ENCODE measurements around the gene MRC2.
A peak's percentile ranks its signal among the peaks of the same experiment; 100 is the strongest.

MRC2 gene

GRCh38 chr17:62621223-62621622 is 6.2 kb upstream of the MRC2 start:
- no peak for TF ChIP-seq CTCF (IDR thresholded peaks at IDR 0.05; ENCODE audit: extremely low read depth, insufficient read depth, missing control alignments)
- no peak for DNase-seq (ENCODE audit: low spot score)
- in situ Hi-C loops (cut with MboI; ENCODE audit: low pct_unique_long_range_greater_than_20kb, low sequenced_read_pairs, unreplicated experiment), result no loop called here

DNA sequence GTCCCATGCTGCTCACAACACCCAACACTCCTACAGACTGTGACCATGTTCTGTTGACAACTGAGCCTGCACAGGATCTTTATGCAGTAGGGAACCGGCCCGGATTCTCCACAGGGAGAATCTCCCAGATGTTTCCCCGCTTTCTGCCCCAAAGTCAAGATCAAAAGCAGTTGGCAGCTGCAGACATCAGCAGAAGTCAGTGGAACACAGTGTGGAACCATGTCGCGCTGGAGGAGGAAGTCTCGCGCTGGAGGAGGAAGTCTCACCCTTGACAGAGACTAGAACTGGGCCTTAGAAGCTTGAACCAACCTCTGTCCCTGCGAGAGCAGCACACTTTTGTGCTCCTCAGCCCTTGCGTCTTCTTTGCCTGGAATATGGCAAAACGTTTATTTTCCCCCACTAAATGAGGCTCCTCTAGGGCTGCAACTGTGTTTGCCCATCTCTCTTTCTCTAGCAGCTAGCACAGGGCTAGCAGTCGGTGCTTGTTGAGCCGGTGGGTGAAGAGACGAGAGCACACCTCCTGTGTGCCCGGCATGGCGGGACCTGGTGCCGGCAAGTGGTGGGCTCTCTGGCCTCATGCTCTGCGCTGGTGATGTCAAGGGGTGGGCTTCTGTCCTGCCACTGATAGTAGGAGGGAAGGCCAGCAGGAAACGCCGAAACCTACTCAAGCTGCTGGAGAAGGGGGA is 2.1 kb upstream of the MRC2 start:
- no peak for DNase-seq (ENCODE audit: low spot score)
- no peak for TF ChIP-seq CTCF (IDR thresholded peaks at IDR 0.05; ENCODE audit: extremely low read depth, insufficient read depth, missing control alignments)
- in situ Hi-C loops (cut with MboI; ENCODE audit: low pct_unique_long_range_greater_than_20kb, low sequenced_read_pairs, unreplicated experiment), result no loop called here

- in situ Hi-C loops (cut with MboI; ENCODE audit: low pct_unique_long_range_greater_than_20kb, low sequenced_read_pairs, unreplicated experiment), result no loop called here
- no peak for TF ChIP-seq CTCF (IDR thresholded peaks at IDR 0.05; ENCODE audit: extremely low read depth, insufficient read depth, missing control alignments)
- no peak for DNase-seq (ENCODE audit: low spot score)
Measured at GRCh38 chr17:62625870-62626200, 1.6 kb upstream of the MRC2 start.

- in situ Hi-C loops (cut with MboI; ENCODE audit: low pct_unique_long_range_greater_than_20kb, low sequenced_read_pairs, unreplicated experiment), result no loop called here
- no peak for DNase-seq (ENCODE audit: low spot score)
- no peak for TF ChIP-seq CTCF (IDR thresholded peaks at IDR 0.05; ENCODE audit: extremely low read depth, insufficient read depth, missing control alignments)
Measured at GRCh38 chr17:62626719-62627218, 701 bp upstream of the MRC2 start.

DNA sequence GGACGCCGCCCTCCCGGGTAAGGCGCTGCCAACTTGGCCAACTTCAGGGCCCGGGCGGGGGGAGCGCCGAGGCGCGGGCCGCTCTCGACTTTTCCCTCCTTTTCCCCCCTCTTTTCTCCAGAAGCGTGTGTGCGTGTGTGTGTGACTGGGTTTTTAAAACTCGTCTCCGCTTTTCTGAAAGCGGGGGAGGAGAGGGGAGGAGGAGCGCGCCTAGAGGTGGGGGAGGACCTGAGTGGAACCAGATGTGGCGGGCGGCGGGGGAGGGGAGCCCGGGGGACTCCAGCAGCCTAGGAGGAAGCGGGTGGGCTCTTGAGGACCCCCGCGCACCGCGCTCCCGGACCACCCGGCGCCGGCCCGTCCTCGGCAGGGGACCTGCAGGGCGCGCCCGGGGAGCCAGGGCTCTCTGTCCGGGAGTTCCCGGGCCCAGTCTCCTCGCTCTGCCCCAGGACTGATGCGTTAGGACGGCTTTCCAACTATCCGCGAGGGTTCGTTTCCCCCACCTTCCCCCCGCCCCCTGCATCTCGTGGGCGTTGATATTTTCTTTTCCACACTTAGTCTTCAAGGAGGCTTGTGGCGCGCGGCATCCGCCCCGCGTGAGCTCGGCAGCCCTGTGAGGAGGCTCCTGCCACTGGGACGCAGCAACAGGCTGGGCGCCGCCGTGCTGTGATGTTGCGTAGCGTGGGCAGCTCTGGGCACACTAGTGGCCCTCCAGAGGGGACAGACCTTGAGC is 599 bp downstream of the MRC2 start:
- in situ Hi-C loops (cut with MboI; ENCODE audit: low pct_unique_long_range_greater_than_20kb, low sequenced_read_pairs, unreplicated experiment), result no loop called here

More for the DNA sequence above, 599 bp downstream of the MRC2 start:
- peak; percentile 53 for DNase-seq (ENCODE audit: low spot score)
- no peak for TF ChIP-seq CTCF (IDR thresholded peaks at IDR 0.05; ENCODE audit: extremely low read depth, insufficient read depth, missing control alignments)
